Stimulated activated CD4-positive, alpha-beta T cell treated with anti-CD3 and anti-CD28 coated beads, Interleukin-15, amount 100 ng/mL, for 24 hours (primary cell): ENCODE measurements around the gene DLL3.
A peak's percentile ranks its signal among the peaks of the same experiment; 100 is the strongest.

Source experiments
- DNase-seq: peaks from one replicate; pipeline ENCODE4 v3.0.0-alpha.2; 2020

Gene DLL3

DNA sequence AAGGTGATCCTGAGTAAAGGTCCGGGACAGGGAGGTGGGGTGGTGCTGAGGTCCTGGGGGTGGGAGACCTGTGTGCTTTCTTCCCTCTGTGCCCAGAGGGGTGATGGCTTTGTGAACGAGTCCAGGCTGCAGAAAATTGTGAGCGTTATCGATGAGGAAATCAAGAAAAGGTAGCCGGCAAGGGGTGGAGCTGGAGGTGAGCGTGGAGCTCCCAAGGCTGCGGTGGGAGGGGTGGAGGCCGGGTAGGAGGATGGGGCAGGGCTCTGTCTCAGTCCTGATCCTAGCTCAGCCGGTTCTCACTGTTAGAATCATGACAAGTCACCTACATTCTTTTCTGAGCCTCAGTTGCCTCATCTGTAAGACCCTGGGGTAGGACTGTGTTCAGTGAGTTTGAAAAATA lies 20.2 kb downstream of the DLL3 start:
- no peak for DNase-seq

DNA sequence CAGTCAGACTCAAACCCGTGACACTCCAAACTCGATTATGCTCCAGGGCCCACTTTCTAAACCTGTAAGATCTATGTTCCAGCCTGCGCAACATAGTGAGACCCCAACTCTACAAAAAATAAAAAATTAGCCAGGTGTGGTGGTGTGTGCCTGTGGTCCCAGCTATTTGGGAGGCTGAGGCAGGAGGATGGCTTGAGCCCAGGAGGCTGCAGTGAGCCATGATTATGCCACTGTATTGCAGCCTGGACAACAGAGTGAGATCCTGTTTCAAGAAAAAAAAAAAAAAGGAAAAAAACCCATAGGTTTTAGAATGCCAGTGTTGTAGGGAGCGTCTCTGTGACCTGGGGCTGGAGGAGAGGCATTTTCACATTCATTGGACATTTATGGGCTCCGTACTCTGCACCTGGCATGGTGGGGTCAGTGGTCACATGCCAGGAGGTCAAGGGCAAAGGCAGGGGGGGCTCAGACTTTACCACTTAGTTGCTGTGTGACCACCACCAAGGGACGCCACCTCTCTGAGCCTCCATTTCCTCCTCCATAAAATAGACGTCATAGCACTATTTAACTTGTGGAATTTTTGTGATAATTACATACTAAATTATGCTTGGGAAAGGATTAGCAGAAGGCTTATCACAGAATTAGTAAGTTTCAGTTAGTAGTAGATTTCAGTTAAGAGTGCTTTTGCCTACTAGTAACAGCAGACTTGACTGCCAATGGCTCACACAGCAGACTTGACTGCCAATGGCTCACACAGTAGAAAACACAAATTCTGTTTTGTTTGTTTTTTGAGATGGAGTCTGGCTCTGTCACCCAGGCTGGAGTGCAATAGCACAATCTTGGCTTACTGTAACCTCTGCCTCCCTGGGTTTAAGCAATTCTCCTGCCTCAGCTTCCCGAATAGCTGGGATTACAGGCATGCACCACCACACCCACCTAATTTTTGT lies 22.1 kb downstream of the DLL3 start:
- no peak for DNase-seq

DNA sequence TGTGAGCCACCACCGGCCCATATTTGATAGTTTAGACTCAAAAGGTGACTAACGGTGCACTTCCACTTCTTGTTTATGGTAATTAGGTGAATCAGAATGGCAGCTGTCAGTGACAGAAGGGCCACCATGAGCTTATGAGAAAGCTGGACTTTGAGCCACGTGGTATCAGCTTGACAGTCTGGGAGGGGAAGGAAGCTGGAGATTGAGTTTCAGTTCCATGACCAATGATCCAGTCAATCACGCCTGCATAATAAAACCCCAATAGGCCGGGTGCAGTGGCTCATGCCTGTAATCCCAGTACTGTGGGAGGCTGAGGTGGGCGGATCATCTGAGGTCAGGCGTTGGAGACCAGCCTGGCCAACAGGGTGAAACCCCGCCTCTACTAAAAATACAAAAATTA lies 25.7 kb downstream of the DLL3 start:
- DNase-seq = no peak

DNA sequence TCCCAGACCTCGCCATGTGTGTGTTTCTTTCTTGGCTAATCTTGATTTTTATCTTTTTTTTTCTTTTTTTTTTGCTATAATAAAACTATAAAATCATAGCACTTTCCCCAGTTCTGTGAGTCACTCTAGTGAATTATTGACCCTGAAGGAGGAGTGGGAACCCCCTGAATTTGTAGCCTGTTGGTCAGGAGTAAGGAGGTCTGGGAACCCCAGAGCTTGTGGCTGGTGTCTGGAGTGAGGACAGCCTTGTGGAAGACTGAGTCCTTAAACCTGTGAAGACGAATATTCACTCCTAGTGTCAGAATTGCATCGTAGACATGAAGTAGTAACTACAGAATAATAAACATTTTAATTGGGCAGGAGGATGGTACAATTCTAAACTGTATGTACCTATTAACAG lies 26.5 kb downstream of the DLL3 start:
- no peak for DNase-seq

DNA sequence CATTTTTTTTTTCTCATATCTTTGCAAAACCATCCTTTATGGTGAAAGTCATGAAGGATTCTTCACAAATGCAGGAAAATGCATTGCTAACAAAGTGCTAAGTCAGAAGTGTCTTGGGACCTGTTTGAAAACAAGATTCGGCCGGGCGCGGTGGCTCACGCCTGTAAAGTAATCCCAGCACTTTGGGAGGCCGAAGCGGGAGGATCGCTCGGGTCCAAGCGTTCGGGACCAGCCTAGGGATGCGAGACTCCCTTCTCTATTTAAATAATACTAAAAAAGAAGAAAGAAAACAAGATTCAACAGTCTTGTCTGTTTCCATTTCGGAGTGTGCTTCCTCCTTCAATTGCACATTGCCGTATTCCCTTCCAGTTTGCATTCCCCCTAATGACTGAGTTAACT lies 33.1 kb downstream of the DLL3 start:
- DNase-seq = no peak

GRCh38 chr19:39532233-39533002 lies 33.7 kb downstream of the DLL3 start, which contains the start of gene EID2B:
Gene EID2B (minus strand): TSS chr19:39532852. CDS start chr19:39532802, 50 bp downstream.
- DNase-seq = peak; percentile 96

DNA sequence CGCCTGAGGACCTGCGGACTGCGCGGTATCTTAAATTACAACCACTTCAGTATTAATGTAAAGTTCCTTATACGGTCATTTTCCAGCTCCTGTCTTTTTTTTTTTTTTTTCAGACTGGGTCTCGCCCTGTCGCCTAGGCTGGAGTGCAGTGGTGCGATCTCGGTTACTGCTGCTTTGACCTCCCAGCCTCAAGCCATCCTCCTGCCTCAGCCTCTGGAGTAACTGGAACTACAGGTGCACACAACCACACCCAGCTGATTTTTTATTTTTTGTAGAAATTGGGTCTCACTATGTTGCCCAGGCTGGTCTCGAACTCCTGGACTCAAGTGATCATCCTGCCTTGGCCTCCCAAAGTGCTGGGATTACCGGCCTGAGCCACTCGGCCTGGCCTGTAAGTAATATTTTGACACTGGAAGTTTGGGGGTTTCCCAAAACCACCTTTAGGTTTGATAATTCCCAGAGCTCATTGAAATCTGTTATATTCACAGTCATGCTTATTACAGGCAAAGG lies 34.3 kb downstream of the DLL3 start:
- DNase-seq = no peak

GRCh38 chr19:39533791-39534190 lies 35.0 kb downstream of the DLL3 start:
- DNase-seq = no peak

- no peak for DNase-seq
Measured at GRCh38 chr19:39539165-39539517, 40.4 kb downstream of the DLL3 start.

DNA sequence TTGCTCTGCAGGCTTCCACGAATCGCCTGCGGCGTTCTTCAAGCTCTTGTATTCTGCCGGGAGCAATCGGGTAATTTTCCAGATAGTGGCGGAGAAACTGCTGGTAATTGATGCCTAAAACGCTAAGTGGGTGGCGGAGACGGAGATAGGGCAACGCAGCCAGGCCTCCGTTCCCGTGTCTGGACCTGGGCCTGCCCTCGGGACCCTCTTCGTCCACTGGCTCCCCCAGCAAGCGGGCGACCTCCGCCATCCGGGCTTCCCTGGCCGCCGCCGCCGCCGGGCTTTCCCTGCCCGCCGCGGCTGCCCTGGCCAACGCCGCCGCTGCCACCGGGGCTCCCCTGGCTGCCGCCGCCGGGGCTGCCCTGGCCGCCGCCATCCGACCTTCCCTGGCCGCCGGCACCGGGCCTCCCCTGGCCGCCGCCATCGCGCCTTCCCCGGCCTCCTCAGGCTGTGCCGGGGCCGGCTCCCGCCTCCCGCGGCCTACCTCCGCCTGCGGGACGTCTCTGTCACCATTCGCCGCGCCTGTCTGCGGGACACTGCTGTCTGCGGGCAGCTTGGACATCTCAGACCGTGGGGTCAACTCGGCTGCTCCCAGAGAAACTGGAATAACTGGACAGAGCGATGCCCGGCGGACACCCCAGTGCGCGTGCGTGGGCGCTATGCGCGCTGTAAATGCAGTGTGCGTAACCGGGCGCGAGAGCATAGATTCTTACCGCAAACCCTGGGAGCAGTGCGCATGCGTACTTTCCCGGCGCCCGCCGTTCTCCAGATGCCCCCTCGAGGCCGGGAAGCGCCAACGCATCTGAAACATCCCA lies 41.0 kb downstream of the DLL3 start, which contains the start of gene EID2:
Gene EID2, minus strand, starts transcription at position 644 of the 815 bp plus-strand sequence. Its CDS starts 82 bp downstream, at position 562.
- peak; percentile 96 for DNase-seq

- DNase-seq = no peak
Measured at GRCh38 chr19:39540333-39540673, 41.6 kb downstream of the DLL3 start.

- no peak for DNase-seq
Measured at GRCh38 chr19:39542206-39542605, 43.5 kb downstream of the DLL3 start.

DNA sequence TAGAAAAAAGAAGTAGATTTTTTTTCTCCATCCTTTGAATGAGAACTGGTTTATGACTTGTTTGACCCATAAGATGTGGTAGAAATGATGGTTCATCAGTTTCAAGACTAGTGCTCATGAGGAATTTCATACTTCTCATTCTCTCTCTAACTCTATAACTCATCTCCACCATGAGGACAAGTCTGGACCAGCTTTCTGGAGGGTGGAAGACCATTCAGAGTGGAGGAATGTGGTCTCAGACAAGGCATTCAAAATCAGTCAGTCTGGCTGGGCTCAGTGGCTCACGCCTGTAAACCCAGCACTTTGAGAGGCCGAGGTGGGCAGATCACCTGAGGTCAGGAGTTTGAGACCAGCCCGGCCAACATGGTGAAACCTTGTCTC lies 44.7 kb downstream of the DLL3 start:
- no peak for DNase-seq

GRCh38 chr19:39544226-39544903 lies 45.6 kb downstream of the DLL3 start:
- DNase-seq = peak; percentile 26

DNA sequence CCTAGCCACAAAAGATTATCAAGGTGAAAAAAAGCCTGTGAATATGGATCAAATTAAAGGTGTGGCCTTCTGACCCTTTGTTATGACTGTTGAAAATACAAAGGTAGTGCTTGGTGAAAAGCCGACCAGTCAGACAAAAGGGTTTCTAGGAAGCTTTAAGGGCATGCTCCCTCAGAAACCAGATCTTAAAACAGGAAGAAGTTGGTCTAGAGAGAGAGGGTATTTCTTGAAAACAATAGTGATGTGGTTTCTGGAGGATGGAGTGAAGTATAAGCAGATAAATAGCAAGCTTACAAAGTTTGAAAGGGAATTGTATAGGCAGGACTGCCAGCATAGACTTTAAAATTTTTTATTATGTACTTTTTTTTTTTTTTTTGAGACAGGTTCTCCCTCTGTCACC lies 46.2 kb downstream of the DLL3 start:
- no peak for DNase-seq

DNA sequence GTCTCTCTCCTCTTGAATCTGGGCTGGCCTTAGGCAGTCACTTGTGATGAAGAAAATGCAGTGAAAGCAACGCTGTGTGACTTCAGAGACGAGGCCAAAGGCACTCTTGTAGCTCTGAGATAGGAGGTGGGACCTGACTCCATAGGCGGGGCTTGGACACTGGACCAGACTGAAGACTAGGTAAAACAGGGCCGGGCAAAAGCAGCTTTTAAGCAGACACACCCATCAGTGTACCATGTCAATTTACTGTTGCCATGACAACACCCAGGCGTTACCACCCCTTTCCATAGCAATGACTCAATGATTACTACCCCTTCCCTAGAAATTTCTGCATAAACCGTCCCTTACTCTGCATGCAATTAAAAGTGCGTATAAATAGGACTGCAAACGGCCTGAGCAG lies 47.9 kb downstream of the DLL3 start:
- DNase-seq = peak; percentile 12

- no peak for DNase-seq
Measured at GRCh38 chr19:39550197-39550596, 51.5 kb downstream of the DLL3 start.

GRCh38 chr19:39553082-39553652 lies 54.4 kb downstream of the DLL3 start:
- DNase-seq = no peak

GRCh38 chr19:39554701-39555311 lies 56.1 kb downstream of the DLL3 start:
- DNase-seq = no peak

DNA sequence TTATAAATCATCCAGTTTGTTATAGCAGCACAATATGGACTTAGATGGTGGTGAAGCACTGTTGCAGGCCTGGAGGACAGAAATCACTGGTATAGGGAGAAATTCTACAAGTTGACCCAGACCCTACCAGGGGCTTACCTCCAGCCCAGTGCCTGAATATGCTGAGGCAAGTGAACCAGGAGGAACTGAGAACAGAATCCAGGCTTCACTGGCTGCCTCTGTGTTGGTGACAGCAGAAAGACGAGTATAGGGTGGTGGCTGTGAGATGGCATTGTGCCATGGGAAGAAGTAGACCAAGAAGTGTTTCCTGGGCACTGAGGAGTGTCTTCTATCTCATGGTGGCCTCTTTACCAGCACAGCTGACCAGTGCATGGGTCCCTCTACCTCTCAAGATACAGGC lies 57.1 kb downstream of the DLL3 start:
- DNase-seq = no peak
